ENCODE data around the gene MEGF6.

Gene MEGF6

DNA sequence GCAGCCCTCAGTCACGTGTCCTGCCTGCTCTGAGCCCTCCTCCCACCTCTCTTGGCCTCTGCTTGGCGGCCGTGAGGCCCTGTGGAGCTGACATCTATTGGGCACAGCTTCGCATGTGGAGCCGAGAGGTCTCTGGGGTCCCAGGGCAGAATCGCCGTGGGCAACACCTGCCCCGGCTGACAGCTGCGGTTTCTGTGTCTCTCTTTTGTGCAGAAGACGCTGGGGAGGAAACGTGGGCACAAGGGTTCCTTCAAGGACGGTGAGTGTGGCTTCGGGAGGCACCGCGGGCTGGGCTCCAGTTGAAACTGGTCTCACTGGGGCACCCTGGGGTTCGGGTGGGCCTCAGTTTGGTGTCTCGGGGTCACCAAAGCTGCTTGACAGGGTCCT lies 145.4 kb downstream of the MEGF6 start:
- DNase-seq: no peak

DNA sequence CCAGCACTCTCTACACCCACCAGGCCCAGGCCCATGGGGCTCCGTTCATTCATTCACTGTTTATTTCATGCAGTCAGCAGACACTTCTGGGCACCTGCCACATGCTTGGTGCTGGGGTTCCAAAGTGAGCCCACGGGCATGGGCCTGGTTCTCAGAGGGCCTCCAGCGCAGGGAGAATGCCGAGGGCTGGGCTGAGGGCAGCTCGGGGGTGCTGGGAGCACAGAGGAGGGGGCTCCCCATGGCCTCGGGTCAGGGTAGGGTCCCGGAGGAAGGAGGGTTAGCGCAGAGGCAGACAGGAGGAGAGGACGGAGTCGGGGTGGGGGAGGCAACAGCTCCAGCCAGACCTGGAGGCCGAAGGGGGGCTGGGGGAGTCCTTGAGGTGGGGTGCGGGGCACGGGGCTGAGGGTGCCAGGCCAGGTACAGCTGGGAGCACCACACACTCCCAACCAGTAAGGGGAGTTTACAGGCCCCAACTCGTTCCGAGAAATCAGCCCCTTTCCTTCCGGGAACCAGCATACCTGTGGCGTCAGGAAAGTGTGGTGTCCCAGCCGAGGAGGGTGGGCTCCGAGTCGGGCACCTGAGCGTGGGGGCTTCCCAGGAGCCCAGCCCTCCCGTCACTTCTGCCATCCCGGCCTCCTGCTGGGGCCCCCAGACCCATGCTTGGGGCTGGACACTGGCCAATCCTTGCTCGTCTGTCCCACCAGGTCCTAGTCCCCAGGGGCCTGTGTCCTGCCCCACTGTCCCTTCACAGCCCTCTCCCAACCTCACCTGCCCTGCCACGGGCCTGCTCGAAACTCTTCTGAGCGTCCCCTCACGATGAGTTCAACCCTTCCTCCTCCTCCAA lies 146.0 kb downstream of the MEGF6 start:
- DNase-seq: no peak

DNA sequence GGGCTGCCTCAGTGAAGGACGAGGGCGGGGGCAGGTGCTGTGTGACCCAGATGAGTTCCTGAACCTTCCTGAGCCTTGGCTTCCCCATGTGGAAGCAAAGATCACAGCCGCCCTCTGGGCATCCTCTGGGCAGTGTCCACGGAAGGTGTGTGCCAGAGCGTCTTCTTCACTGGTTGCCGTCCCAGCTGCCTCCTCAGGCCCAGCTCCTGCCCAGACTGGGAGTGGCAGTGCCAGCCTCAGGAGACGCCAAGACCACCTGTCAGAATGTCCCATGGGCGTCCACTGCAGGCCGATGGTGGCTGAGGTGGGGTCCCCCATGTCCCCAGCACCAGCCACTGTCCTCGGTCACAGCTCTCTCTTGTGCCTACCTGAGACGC lies 146.7 kb downstream of the MEGF6 start:
- DNase-seq: no peak

DNA sequence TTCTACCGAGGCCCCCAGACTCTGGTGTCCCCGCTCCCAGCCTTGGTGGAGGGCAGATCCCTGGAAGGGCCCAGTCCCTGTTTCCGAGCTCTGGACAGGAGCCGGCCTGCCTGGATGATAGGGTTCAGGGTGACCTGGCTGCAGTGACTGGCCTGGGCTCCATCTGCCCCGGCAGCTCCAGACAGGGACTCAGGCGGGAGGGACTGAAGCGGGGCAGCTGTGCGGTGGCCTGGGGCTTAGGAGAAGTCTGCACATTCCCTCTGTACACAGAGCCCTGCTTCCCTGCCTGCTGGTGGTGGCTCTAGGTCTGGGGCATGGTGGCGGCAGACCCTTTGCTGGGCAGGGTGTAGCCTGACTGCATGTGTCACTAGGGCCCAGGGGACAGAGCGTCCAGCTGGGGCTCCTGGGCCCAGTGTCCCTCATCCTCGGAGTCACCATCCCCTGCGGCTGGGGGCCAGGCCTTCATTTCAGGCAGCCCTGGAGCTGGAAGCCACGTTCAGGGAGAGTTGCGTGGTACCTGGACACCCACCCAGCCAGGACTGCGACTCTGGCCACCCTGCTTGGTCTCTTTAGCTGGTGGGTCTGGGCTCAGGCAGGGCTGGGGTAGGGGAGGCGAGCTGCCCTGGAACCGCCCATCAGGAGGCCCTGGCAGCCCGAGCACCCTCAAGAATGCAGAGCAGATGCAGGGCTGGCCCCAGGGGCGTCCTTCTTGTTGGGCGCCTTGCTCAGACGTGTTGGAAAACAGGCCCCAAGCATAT lies 147.2 kb downstream of the MEGF6 start:
- no peak for DNase-seq

DNA sequence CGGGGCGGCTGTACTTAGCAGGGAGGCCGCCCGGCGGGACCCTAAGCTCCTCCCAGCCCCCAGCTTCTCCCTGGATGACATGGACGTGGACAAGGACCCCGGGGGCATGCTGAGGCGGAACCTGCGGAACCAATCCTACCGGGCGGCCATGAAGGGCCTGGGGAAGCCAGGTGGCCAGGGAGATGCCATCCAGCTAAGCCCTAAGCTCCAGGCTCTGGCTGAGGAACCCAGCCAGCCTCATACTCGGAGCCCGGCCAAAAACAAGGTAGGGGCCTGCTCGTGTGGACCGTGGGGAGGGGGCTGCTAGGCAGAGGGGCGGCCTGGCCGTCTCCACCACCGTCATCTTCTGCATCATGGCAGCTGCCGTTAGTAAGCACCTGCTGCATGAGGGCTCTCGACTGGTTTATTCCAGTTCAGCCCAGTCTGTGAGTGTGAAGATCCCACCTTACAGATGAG lies 147.9 kb downstream of the MEGF6 start:
- no peak for DNase-seq

DNA sequence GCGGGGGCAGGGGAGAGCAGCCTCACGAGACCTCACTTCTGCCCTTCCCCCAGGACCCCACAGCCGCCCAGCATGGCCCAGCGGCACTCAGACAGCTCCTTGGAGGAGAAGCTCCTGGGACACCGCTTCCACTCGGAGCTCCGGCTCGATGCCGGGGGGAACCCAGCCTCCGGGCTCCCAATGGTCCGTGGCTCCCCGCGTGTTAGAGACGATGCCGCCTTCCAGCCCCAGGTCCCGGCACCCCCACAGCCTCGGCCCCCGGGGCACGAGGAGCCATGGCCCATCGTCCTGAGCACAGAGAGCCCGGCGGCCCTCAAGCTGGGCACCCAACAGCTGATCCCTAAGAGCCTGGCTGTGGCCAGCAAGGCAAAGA lies 148.3 kb downstream of the MEGF6 start:
- DNase-seq: no peak

DNA sequence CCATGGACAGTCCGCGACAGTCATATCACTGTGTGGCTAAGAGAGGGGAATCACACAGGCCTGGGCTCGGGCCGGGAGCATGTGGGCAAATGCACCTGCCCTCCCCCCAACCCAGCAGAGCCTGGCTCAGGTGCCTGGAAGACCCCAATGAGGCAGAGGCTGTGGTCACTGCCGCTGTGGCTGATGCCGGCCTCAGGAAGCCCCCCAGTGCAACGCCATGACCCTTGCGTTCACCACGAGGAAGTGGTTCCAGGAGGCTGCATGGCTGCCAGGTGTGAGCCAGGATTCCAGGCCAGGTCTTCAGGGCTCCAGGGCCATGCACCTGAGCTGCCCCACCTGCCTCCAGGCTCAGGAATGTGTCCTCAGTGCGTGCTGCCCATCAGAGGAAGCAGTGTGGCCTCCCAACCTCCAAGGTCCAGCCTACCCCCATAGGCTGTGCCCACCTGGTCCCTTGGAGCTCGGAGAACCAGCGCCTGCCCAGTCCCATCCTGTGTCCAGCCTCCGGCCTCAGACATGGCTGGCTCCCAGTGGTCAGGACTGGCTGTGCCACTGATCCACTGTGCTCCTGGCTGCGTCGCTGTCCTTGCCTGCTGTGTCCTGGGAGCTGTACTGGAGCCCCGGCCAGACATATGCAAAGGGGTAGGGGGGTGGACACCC lies 148.8 kb downstream of the MEGF6 start:
- DNase-seq: no peak

DNA sequence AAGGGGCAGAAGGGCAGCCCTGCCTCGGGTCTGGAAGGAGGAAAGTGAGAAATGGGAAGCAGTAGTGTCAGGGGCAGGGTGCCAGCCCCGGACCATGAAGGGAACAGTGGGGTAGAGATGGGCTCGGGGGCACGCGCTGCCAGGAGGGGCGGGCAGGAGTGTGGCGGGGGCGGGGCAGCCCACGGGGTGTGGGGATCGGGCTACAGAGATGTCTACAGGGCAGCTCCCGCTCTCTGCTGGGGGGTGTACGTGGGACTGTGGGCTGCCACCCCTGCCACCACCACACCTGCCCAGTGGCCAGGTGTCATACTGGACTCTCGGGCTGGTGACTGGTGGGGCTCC lies 149.4 kb downstream of the MEGF6 start:
- no peak for DNase-seq

DNA sequence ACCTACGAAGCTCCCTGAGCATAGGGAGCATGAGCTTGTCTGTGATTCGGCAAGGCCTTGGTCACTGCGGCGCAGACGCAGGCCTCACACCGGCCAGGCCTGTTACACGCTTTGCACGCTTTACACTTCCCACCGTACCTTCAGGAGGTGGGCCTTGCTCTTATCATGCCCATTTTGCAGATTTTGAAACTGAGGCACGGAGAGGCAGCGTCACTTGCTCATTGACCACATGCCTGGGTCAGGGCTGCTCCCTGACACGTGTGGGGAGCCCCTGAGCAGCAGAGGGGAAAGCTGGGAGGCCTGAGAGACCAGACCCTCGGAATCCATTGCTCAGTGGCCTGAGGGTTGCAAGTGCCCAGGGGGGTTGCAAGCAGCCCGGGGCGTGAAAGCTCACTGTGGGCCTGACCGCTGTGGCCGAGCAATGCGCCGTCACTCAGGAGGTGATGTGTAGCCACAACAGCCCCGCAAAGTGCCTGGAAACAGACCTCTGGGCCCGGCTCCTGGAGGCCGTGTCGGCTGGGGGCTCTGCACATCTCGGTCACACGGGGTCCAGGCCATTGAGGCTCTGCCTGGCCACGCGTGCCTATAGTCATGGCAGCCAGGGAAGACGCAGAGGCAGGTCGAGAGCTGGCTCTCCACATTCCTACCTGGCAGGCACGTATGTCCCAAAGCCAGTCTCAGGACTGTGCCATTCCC lies 149.9 kb downstream of the MEGF6 start:
- DNase-seq: no peak

DNA sequence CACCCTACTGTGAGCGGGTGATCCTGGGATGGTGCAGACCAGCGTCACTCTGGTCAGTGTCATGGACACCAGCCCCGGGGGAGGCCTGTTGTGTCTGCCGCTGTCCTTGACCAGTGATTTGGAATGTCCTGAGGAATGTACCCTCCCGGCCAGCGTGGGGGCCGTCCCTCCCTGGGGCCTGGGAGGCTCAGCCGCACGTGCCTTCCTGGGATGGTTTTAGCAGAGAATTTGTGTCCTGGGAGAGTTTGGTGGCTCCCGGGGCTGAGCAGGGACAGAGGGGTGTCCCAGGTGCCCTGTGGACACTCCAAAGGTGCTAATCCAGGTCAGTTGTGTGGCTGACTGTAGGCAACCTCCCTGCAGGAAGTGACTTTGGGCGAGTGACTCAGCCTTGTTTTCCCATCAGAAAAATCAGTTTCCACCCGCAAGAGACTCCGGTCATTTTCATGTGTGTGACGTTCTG lies 150.6 kb downstream of the MEGF6 start:
- DNase-seq: no peak

DNA sequence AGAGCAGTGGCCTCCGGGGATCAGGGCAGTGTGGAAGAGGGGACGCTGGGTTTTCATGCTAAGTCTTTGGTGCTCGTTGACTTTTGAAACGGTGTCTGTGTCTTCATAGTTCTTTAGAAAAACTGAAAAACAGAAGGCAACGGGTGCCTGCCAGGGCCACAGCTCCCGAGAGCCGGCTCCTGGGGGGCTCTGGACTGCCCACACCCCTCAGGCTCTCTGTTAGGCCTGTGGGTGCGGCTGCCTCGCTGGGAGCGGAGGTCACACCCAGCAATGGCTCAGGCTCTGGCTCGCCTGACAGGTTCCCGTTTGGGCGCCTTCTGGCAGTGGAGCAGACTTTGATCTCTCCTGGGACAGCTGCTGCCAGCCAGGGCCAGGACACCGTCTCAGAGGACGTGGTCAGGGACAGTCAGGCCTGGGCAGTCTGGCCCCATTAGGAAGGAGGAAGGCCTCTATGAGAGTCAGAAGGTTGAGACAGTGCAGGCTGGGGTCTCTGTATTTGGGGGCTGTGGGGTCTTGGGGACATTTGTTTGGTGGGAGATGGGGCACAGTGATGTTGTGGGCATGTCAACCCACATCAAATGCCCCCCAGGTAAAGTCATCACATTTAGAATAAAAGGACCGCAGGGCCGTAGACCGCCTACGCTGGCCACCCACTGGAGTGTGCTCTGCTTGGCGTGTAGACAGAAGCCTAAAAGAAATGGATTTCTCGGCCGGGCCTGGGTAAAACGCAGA lies 151.2 kb downstream of the MEGF6 start:
- DNase-seq: no peak

DNA sequence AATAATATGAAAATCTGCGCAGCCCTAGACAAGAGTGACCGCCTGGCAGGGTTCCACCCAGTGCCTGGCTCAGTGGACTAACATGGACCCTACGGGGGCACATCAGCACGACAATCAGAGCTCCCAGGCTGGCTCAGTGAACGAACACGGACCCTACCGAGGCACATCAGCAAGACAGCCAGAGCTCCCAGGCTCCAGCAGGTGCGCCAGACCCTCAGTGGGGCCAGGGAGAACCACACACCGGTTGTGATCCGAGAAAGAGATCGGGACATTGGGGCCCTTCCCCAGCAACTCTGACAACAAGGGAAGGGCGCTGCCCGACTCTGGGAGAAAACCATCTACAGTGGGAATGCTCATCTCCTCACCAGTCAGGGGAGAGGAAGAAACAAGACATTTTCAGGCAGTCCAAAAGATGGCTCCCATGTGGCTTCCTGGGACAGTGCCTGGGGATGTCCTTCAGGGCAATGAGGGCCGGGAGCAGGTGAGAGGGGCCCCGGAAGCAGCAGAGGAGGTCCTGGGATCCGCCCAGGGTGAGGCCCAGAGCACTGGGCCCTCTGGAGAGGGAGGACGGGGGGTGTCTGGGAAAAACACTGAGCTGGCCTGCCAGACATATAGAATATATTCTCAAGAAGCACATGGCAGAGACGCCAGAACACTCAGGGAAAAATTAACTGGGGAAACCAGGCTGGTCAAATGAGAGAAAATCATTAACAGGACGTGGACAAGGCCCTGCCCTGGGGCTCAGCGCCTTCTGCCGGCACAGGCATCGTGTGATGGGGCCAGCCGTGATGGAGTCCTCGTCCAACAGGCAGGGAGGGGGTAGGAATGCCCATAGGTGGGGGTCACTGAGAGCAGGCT lies 152.0 kb downstream of the MEGF6 start:
- no peak for DNase-seq

DNA sequence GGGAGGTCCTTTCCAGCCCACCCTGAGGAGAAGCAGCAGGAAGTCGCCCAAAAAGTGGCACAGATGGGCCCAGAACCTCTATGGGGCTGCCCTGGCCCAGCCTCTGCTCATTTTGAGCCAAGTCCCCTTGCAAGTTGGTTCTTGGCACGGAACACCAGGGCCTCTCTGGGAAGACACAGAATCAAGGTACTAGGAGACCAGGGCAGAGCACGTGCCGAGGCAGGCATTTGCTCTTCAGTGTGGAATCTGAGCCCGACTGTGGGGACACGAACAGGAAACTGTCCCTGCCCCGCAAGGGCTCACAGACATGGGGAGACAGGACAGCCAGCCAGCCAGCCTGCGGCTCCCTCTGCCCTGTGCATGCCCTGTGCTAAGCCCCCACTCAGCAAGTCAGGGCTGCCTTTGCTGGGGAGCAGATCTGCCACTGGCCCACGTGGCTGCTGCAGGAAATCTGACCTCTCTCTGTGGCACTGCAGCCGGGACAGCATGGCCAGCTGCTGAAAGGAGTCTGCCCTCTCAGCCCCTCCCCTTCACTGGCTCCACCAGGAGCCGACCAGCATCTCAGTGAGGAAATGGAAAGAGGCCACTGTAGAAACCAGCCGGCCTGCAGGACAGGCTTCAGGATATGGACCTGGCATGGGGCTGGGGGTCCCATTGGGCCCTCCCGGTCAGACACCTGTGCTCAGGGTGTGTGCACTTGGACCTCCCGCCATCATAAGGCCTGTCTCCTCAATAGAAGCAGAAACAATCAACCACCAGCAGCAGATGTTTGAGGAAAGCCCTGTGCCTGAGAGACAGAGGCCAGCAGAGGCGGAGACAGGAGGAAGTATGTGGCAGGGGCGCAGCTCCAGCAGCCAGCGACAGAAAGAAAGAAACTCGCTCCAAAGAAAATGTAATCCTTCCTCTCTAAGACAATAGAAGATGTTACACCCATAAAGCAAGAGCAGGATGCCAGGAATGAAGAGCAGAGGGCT lies 153.1 kb downstream of the MEGF6 start:
- DNase-seq: no peak

DNA sequence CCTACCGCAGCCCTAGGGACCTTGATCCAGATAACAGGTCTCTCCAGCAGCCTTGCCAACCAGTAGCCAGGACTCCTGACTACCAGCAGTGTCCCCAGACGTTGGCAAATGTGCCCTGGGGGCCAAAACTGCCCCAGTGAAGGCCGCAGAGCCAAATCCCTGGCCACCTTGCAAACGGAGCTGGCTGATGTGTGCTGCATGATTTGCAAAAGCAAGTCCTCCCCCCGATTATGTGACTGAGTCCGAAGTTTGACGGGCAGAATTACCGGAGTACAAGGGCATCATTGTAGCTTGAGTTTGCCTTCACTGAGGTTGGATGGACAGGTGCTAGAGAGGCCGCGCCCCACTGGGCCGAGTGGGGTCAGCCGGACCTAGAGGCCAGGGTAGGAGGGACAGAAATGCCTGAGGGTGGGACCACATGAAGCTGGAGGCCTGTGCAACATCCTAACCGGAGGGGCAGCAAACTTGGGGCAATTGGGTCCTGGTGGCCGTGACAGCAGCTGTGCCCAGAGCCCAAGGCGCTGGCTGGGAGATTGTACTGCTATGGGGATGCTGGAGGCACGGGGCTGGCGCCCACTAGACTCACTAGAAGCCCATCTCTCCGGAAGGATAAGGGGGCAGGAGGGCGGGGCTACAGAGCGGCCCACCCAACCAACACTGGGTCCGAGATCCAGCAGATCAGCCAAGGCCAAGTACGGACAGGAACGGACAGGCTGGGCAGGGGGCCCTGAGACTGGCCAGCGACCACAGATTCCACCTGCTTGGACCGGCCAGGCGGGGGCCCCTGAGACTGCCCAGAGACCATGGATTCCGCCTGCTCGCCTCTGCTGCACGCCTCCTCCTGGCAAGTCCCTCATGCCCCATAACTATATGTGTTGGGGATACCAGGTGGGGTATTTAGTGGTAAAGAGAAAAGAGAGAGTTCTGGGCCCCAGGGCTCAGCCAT lies 154.1 kb downstream of the MEGF6 start:
- no peak for DNase-seq

DNA sequence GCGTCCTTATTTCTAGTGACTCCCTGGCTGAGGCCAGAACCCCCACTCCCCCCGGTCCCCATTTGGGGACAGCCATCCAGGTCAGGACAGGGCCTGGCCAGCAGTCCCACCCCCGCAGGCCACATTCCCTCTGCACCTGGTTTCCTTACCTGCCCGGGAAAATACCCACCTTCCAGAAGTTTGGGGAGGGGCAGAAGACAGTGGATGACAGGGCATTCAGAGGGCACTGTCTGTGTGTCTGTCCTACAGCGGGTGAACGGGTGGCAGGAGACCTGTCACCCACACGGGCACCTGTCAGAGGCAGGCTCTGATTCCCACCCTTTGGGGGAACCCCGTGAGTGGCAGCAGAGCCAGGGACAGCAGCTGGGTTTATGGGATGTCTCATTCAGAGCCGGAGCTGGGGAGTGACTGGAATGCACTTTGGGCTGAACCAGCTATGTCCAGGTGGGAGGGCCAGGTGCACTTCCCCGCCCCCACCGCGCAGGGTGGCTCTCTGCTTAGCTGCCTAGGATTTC lies 154.8 kb downstream of the MEGF6 start:
- no peak for DNase-seq

DNA sequence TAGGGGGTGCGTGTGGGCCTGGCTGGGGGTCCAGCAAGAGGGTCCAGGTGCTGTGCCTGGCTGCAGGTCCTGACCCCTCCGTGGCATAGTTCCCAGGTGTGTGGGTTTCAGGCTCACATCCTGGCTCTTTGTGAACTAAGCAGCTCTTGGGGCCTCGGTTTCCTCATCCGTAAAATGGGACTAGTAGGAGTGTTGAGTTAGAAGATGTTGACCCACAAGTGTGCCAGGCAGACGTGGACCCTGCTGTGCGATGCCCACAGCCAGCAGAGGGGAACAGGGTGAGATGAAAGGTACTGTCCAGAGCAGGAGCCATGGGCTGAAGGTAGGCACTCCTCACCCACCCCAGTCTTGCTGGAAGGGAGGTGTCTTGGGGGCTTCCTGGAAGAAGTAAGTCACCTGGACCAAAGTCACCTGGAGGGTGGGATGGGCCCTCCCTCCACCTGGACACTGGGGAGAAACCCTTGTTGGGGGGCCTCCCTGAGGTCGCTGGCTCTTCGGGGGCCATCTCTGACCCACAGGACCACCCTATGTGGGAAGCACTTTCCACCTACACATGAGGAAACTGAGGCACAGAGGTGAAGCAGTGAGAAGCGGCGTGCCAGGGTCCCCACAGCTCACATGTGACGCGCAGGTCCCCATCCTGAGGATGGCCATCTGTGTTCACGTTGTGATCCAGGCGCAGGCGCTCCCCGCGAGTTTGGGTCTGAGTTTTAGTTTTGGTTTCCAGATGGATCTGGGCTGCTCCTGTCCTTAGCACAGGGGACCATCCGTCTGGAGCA lies 155.4 kb downstream of the MEGF6 start:
- no peak for DNase-seq

DNA sequence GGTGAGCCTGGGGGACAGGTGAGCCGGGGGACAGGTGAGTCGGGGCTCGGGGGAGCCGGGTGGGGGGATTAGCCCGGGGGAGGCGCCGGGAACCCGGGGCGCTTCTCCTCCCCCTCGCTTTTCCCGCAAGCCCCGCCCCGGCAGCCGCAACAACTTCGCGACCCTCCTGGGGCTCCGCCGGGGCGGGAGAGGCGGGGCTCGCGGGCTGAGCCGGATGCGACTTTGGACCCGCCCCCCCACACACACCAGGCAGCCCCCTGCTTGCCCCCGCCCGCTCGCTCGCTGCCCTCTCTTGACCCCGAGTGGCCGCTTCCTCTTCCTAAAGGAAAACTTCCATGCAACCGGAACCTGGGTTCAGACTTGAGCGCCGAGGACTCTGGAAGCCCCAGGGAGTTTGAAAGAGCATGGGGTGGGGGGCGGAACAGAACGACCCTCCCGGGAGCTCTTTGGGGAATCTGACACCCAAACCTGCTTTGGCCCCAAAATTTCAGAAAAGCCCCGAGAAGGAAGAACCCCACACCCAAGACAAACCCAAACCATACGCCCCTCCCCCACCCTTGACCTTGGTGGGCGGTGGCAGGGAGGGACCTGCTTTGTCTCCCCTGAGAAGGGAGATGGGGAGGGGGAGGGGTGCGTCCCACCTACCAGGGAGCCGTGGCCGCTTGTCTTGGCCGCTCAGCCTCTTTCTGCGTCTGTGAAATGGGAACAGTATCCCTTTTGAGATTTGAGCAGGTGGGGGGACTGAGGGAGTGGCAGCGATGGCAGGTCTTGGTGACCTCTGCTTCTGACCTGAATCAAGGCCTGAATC lies 156.3 kb downstream of the MEGF6 start:
- DNase-seq: no peak
